ENCODE data around the gene PIGX.

Gene PIGX

GRCh38 chr3:196711838-196712513, at the start of gene PIGX, which contains the start of gene CEP19:
PIGX (plus strand) TSS chr3:196712377.
CEP19 (minus strand) TSS chr3:196712250; CDS start chr3:196708657, 3,593 bp downstream.
- peak; percentile 91 to 98 (median 96) for DNase-seq

- no peak for DNase-seq
Observed at GRCh38 chr3:196662711-196663571, 49.2 kb upstream of the PIGX start.

- DNase-seq: peak in 2 of 3 donors; percentile 33 to 54
Observed at GRCh38 chr3:196666001-196666867, 45.9 kb upstream of the PIGX start.

GRCh38 chr3:196667056-196667825, 44.9 kb upstream of the PIGX start:
- no peak for DNase-seq

- peak in 2 of 3 donors; percentile 37 to 51 for DNase-seq
Observed at GRCh38 chr3:196670339-196670738, 41.8 kb upstream of the PIGX start.

GRCh38 chr3:196673632-196674031, 38.5 kb upstream of the PIGX start:
- DNase-seq: peak in 1 of 3 donors; percentile 0

- DNase-seq: peak; percentile 68 to 74 (median 73)
Observed at GRCh38 chr3:196677353-196677752, 34.8 kb upstream of the PIGX start.

- DNase-seq: peak in 2 of 3 donors; percentile 35 to 41
Observed at GRCh38 chr3:196677931-196678330, 34.2 kb upstream of the PIGX start.

GRCh38 chr3:196684548-196685407, 27.4 kb upstream of the PIGX start:
- peak; percentile 92 for DNase-seq

GRCh38 chr3:196686436-196686835, 25.7 kb upstream of the PIGX start:
- peak in 1 of 3 donors; percentile 17 for DNase-seq

GRCh38 chr3:196688349-196688748, 23.8 kb upstream of the PIGX start:
- peak; percentile 91 to 97 (median 96) for DNase-seq

- peak; percentile 41 to 73 (median 63) for DNase-seq
Observed at GRCh38 chr3:196689941-196690660, 22.1 kb upstream of the PIGX start.

- peak; percentile 48 to 56 (median 50) for DNase-seq
Observed at GRCh38 chr3:196691386-196691785, 20.8 kb upstream of the PIGX start.

GRCh38 chr3:196694202-196694638, 18.0 kb upstream of the PIGX start:
- DNase-seq: peak; percentile 47 to 64 (median 62)

- DNase-seq: peak in 1 of 3 donors; percentile 29
Observed at GRCh38 chr3:196694941-196695848, 17.0 kb upstream of the PIGX start.

GRCh38 chr3:196695849-196696226, 16.3 kb upstream of the PIGX start:
- peak in 1 of 3 donors; percentile 30 for DNase-seq

- DNase-seq: no peak
Observed at GRCh38 chr3:196697270-196697669, 14.9 kb upstream of the PIGX start.

GRCh38 chr3:196699749-196700148, 12.4 kb upstream of the PIGX start:
- DNase-seq: no peak

- DNase-seq: no peak
Observed at GRCh38 chr3:196700801-196701200, 11.4 kb upstream of the PIGX start.
